Measurements from ENCODE around the gene KRT76.

Gene KRT76

DNA sequence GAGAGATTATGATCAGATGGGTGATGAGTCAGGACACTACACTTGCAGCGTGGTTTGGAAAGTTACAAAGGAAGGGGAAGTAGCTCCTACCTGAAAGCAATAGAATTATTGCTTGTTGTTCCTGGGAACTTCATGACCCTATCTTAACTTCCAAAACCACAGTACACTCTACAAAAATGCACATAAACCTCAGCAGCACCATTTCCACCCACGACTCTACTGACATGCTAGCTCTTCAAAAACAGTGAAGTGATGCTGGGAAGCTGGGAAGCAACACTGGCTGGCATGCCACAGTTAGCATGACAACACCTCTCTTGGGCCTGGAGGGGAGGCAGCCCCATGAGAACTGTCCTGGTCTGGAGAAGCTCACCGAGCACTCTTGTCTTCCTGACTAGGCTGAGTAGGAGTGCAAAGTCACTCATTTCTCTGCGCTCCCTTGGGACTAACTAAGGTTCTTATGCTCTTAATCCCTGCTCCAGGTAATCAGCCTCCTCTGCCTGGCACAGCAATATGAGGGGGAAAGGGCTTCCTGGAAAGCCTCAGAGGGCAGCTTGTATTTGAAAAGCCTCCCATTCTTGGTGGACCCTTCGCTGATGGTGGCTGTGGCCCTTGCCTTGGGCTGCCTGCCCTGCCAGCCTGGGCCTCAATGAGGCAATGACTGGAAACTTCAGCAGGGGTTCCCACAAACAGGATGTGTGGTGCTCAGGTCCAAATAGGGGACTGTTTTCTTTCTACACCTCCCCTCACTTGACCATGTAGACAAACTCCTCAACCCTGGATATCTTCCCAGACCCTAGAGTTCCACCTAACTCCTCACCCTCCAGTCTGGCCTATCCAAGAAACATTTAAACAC is 17.6 kb upstream of the KRT76 start:
- Mint-ChIP-seq H3K4me1 (peaks cover 24% of the 10 kb centered on the region), H3K36me3 (peaks cover 3% of the 10 kb centered on the region), H3K4me3 (no peak overlapping the region), H3K27ac (peak overlapping the region; percentile 36), H3K27me3 (peaks cover 4% of the 10 kb centered on the region), H3K9me3 (no peaks in the 10 kb centered on the region)

DNA sequence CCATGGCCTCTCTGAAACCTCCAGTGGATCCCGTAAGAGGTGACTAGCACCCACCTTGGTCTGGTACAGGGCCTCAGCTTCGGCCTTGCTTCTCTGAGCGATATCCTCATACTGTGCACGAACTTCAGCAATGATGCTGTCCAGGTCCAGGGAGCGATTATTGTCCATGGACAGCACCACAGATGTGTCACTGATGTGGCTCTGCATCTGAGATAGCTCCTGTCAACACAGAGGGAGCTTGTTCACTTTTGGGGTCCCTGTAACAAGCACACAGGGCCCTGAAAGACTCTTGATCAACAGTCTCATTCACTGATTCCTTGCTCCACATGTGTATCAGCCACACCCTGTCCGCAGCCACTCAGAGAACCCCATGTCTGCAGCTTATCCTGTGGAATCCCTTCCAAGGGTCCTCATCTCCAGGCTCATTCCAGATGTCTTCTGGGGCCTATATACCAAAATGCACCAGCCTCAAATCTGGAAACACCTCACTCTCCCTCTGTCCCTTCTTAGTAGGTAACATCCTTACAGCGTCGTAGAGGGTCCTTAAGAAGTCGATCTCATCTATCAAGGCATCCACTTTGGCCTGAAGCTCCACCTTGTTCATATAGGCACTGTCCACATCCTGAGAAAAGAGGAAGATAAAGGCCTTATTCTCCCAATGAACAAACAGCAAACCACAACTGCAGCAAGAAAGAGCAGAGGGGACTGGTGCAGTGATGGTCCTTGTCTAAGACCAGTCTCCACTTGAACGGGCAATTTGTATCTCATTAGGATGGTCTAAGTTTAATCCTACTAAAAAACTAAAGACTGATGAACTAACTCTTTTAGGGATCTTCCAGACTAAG is 15.3 kb upstream of the KRT76 start:
- no peak overlapping the region for H3K27ac Mint-ChIP-seq
- no peak overlapping the region for H3K4me3 Mint-ChIP-seq
- H3K4me1 Mint-ChIP-seq, result peaks cover 32% of the 10 kb centered on the region
- peaks cover 3% of the 10 kb centered on the region for H3K36me3 Mint-ChIP-seq
- H3K9me3 Mint-ChIP-seq, result no peaks in the 10 kb centered on the region
- H3K27me3 Mint-ChIP-seq, result peaks cover 15% of the 10 kb centered on the region

DNA sequence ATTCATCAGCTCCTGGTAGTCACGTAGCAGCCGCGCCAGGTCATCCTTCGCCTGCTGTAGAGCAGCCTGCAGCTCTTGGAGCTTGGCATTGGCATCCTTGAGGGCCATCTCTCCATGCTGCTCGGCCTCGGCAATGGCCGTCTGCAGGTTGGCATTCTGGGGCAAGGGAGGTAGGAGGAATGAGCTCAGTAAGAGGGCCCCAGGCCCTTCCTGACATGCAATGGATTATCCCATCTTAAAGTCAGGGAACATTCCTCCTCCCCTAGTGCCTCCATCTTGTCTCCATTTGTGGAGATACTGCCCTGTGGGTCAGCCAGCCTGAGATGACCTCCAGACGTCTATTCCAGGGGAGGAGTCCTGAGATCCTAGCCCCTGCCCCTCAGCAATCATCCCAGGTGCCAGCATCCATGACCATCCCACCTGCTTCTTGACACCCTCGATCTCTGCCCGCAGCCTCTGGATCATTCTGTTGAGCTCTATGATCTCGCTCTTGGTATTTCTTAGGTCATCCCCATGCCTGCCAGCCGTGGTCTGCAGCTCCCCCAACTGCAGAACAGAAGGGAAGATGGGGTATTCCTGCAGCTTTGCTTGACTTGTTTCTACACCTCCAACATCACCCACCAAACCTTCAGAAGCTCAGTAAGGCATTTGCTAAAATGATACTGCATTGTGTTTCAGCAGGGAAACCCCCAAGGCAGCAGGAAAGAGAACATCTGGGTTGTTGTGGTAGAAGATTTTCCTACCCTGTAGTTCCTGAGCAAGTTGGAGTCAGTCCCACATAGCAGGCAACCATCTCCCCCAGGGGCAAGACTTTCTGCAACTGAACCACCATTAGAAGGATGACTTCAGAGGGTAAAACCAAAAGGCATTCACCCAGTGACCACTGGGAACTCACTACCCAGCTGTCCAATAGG is 14.4 kb upstream of the KRT76 start:
- H3K27ac Mint-ChIP-seq, result peak overlapping the region; percentile 39
- H3K4me3 Mint-ChIP-seq, result no peak overlapping the region
- peaks cover 3% of the 10 kb centered on the region for H3K36me3 Mint-ChIP-seq
- no peaks in the 10 kb centered on the region for H3K9me3 Mint-ChIP-seq
- H3K27me3 Mint-ChIP-seq, result peaks cover 15% of the 10 kb centered on the region
- peaks cover 32% of the 10 kb centered on the region for H3K4me1 Mint-ChIP-seq

DNA sequence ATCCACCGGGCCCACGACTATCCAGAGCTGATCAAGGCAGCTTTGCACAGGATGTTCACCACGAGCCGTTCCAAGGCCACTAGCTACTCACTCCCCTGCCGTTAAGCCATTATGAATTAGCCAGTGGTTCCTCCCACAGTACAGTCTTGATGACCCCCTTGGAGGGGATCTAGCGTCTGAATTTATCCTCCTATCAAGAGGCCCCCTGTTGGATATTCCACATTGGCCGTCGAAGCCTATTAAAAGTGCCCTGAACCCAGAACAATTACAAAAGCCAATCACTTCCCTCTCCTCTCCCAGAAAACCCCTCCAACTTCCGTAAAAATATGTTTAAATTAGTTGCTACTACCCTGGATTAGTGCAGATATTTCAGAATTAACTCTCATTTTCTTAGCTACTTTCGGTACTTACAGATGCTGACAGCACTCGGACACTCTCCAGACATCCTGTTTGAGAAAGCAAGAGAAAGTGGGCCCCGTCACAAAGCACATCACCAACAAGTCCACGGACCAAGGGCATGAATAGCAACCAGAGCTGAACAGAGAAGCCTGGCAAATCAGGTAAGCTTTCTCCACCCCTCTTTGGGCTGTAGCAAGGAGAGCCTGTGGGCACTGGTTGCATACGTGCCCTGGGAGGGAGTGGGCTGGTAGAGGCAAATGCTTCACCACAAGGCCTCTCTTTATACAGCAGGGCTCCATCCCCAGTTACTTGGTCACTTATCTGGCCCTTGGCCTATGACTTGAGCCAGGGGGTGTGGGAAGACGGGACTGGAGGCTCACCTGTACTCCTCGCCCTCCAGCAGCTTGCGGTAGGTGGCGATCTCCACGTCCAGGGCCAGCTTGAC is 13.5 kb upstream of the KRT76 start:
- Mint-ChIP-seq H3K27me3 (peaks cover 15% of the 10 kb centered on the region), H3K9me3 (peaks cover 3% of the 10 kb centered on the region), H3K36me3 (peaks cover 3% of the 10 kb centered on the region), H3K4me3 (peak overlapping the region; percentile 8), H3K27ac (no peak overlapping the region), H3K4me1 (peaks cover 32% of the 10 kb centered on the region)

DNA sequence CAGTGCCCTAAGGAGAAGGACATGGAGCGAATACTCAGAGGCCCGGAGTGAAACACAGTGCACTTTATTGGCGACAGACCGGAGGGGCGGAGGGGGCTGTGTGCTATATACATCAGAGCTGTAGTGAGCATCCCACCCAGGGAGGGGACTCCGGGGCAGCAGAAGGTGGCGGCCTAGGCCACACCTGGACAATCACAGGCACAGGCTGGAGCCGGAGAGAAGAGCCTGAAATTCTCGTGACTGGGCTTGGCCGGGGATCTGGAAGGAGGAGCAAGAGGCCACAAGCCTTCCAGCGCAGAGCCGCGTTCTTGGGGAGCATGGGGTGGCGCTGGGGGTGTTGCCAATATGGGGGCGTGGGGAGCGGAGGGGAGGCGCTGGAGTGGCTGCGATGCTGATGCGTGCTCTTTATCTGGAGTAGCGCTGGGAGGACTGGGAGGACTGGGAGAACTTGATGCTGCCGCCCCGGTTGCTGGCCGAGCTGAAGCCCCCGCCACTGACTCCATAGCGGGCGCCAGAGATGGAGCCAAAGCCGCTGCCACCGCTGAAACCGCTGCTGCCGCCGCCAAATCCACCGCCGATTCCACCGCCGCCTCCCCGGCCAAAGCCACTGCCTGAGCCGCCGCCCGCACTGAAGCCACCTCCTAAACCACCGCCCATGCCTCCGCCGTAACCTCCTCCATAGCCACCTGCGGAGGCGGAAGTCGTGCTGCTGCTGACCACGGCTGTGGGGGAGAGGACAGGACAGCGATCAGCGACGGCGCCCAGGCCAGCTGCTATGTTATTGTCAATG is 12.7 kb upstream of the KRT76 start:
- Mint-ChIP-seq H3K4me1 (peaks cover 32% of the 10 kb centered on the region), H3K27me3 (peaks cover 15% of the 10 kb centered on the region), H3K36me3 (peaks cover 3% of the 10 kb centered on the region), H3K27ac (no peak overlapping the region), H3K4me3 (no peak overlapping the region), H3K9me3 (peaks cover 5% of the 10 kb centered on the region)

DNA sequence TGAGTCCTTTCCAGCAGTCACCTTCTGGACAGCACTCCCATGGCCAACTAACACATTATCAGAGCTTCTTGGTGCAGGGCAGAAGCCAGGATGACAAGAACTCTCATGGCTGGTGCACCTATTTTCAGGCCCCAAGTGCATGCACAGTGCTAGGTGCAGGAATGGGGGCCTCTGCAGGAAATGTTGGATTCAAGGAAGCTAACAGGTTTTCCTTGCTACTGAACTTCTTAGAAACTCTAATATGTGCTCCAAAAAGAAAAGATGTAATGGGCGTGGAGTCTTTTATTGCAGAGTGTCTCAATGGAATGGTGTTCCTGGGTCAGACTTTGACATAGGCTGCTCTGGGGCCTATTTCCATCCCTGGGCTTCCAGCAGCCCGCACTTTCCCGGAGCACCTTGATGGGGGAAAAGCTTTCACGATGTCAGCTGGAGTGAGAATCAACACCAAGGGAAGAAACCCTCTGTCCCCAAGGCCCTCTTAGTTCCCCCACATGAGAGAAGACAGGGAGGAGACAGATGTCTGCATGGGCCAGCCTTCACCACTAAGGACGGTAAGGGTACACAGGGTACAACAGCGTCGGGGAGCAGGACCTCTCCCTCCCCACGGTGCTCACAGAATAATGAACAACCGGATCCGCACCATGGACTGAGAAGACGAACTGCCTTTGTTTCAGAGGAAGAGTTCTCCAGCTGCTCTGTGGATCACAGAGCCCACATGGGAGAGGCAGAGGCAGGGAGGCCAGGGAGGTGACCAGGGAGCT is 11.9 kb upstream of the KRT76 start:
- Mint-ChIP-seq H3K27ac (peak overlapping the region; percentile 27), H3K4me3 (peak overlapping the region; percentile 51), H3K36me3 (peaks cover 3% of the 10 kb centered on the region), H3K4me1 (peaks cover 25% of the 10 kb centered on the region), H3K27me3 (peaks cover 15% of the 10 kb centered on the region), H3K9me3 (peaks cover 5% of the 10 kb centered on the region)

DNA sequence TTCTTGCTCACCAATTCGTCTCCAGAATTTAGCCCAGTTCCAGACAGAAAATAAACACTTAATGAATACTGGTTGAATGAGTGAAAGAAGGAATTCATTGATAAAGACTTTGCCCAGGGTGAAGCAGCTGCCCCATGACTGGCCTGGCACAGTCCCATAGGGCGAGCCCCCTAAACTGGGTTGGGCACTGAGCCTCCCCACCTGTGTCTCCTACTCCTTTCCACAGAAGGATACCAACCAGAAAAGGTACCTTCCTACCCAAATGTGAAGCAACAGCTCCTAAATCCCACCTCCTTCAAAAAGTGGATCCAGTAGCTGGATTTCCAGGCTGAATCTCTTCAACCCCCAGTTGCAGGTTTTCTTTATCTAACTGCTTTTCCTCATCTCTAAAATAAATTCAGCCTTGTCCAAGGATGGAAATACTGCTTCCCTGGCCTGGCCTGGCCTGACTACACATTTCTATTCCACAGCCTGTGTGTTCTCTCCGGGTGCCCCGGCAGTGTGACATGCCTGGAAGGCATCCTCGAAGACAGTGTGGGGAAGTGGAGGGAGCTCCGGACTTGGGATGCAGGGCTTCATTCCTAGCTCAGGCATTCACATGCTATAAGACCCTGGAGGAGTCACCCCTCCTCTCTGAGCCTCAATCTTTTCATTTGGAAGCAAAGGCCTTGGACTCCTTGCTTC is 11.2 kb upstream of the KRT76 start:
- peaks cover 24% of the 10 kb centered on the region for H3K4me1 Mint-ChIP-seq
- peaks cover 3% of the 10 kb centered on the region for H3K36me3 Mint-ChIP-seq
- H3K4me3 Mint-ChIP-seq, result no peak overlapping the region
- peaks cover 15% of the 10 kb centered on the region for H3K27me3 Mint-ChIP-seq
- peaks cover 5% of the 10 kb centered on the region for H3K9me3 Mint-ChIP-seq
- no peak overlapping the region for H3K27ac Mint-ChIP-seq

DNA sequence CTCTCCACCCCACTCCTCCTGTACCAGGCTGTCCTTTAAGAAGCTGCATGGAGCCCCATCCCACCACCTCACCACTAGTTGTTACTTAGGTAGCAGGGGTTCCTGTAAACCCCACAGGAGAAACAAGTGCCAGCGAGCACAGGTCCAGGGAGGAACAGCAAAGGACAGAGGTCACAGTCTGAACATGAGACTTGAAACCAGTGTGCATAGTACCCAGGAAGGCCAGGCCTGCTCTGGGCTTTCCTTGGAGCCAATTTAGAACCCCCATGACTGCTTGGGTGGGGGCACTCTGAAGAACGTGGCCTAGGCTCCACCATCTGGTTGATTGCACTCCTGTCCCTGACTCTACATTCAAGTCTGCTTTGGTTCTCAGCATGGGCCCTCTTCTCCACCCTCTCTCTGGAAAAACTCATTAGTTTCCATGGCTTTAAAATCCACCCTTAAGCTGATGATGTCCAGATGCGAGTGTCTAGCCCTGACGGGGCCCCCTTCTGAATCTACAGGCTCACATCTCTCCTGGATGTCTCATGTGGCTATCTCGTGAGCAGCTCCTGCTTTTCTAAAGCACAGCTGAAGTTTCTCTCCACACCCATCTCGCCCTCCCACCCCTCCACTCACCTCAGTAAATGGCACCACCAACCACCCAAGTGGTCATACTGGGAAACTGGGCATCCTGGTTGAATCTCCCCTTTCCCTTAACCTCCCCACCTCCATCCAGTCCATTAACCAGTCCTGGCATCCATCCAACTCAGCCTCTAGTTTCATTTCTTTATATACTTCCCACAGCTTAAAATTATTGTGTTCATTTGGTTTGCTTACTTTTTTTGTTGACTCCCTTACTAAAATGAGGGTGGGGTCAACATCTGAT is 10.4 kb upstream of the KRT76 start:
- Mint-ChIP-seq H3K27ac (no peak overlapping the region), H3K27me3 (peaks cover 15% of the 10 kb centered on the region), H3K4me3 (no peak overlapping the region), H3K9me3 (peaks cover 5% of the 10 kb centered on the region), H3K4me1 (peaks cover 22% of the 10 kb centered on the region), H3K36me3 (peaks cover 3% of the 10 kb centered on the region)

DNA sequence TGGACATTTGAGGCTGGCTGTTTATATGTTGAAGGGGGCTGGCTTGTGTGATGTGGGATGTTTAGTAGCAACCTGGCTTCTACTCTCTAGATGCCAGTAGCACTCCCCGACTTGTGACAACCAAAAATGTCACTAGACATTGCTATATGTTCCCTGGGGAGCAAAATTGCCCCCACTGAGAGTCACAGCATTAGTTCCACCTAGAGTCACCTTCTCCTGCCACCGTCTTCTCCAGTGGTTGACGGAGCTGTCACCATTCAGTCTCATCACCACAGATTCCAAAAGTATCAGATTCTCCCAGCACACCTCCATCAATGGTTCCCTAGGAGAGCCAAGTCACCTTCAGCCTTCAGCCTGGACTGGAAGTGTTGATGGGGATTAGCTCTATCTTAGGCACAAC is 7.8 kb upstream of the KRT76 start:
- H3K9me3 Mint-ChIP-seq, result peaks cover 5% of the 10 kb centered on the region
- H3K4me3 Mint-ChIP-seq, result no peak overlapping the region
- H3K36me3 Mint-ChIP-seq, result no peaks in the 10 kb centered on the region
- H3K27me3 Mint-ChIP-seq, result peaks cover 11% of the 10 kb centered on the region
- no peak overlapping the region for H3K27ac Mint-ChIP-seq
- peaks cover 8% of the 10 kb centered on the region for H3K4me1 Mint-ChIP-seq

DNA sequence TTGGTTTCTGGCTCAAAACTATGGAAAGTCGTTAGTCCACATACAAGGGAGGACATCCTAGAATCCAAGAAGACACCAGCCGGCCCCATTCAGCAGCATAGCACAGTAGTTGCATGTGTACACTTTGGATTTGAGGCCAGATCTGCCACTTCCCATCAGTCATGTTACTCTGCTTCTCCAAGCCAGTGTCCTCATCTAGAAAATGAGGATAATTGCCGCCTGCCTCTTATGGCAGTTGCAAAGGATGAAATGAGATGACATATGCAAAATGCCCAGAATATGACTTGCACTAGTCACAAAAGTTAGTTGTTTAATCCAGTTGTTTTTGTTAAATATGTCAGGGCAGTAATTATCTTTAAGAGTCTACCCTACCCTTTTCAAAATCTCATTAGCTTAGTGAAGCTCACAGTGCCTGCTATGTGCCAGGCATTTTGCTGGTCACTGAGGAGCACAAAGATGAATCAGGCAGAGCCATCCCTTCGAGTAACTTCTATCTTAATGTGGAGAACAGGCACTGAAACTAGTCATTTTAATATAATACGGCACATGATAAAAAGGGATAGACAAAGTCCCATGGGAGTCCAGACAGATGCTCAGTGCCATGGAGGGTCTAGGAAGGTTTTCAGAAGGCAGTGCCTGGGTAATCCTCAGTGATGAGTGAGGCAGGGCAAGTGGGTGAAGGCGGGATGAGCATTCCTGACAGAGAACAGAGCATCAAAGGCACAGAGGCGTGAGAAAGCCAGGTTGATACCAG is 6.6 kb upstream of the KRT76 start:
- no peaks in the 10 kb centered on the region for H3K4me1 Mint-ChIP-seq
- H3K27me3 Mint-ChIP-seq, result peaks cover under 1% of the 10 kb centered on the region
- no peak overlapping the region for H3K4me3 Mint-ChIP-seq
- H3K9me3 Mint-ChIP-seq, result peaks cover 5% of the 10 kb centered on the region
- no peak overlapping the region for H3K27ac Mint-ChIP-seq
- no peaks in the 10 kb centered on the region for H3K36me3 Mint-ChIP-seq

DNA sequence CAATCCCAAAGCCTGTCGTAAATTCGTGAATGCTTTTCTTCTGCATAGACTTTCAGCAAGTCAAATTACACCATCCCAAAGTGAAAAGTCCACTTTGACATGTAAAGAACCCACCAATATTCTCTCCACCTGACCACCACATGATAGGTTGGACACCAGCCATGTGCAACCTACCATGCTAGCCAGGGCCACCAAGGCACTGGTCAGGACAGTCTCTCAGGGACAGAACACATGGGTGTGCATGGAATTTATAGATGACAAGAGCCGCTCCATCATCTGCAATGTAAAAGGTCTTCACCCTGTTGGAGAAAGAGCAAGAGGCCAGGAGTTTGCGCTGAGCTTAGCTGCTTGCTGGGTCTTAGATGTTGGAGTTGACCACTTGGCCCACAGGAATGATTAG is 5.4 kb upstream of the KRT76 start:
- no peak overlapping the region for H3K27ac Mint-ChIP-seq
- H3K4me1 Mint-ChIP-seq, result no peaks in the 10 kb centered on the region
- peaks cover 5% of the 10 kb centered on the region for H3K9me3 Mint-ChIP-seq
- H3K36me3 Mint-ChIP-seq, result no peaks in the 10 kb centered on the region
- no peaks in the 10 kb centered on the region for H3K27me3 Mint-ChIP-seq
- no peak overlapping the region for H3K4me3 Mint-ChIP-seq
